ENCODE results near the gene NFS1. TPM values are rescaled to one million over a fixed set of nuclear protein-coding genes. Genes with fewer than 3 reads are reported as not detected.
"Not testable (repeated sequence)": the region's sequence is repeated elsewhere in the genome, so short reads cannot be mapped to it uniquely, and the experiment has no call there.

NFS1 gene
- total and polyA plus RNA-seq, 2 of the 4 experiments (the other 2 are of a cell fraction) = 16.5 to 35.6 TPM

DNA sequence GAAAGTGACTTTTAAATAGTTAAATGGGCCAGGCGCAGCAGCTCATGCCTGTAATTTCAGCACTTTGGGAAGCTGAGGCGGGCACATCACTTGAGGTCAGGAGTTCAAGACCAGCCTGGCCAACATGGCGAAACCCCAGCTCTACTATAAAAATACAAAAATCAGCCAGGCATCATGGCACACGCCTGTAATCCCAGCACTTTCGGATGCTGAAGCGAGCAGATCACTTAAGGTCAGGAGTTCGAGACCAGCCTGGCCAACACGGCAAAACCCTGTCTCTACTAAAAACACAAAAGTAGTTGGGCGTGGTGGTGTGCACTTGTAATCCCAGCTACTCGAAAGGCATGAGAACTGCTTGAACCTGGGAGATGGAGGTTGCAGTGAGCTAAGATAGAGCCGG, 6.7 kb upstream of the NFS1 start:
- H4K91ac ChIP-seq (ENCODE audit: insufficient read depth, low read depth, low read length); POLR2A ChIA-PET (ENCODE audit: unreplicated experiment); H3K23ac ChIP-seq (ENCODE audit: low read depth, low read length); H3K4me2 ChIP-seq (ENCODE audit: low read depth, low read length); H2BK5ac ChIP-seq (ENCODE audit: low read depth, low read length, poor library complexity, severe bottlenecking); H3K27me3 ChIP-seq (ENCODE audit: control insufficient read depth, insufficient read depth, low read length); H3K4me1 ChIP-seq (ENCODE audit: control insufficient read depth, insufficient read depth, low read length); H2AFZ ChIP-seq (replicated peaks; ENCODE audit: low read length, poor library complexity); H4K8ac ChIP-seq (ENCODE audit: low read depth in 2 of 2, low read length in 2 of 2); ATAC-seq (ENCODE audit: low read depth); H3K9me3 ChIP-seq (ENCODE audit: control insufficient read depth, insufficient read depth, low read length); H3K27ac ChIP-seq (ENCODE audit: insufficient read depth, low read length); H3K9ac ChIP-seq (ENCODE audit: low read depth, low read length); BruUV-seq (replicated peaks); H4K5ac ChIP-seq (ENCODE audit: low read depth, low read length); H2AK5ac ChIP-seq (ENCODE audit: low read depth, low read length); H3K4ac ChIP-seq (ENCODE audit: low read depth, low read length); H3K56ac ChIP-seq (ENCODE audit: extremely low read depth, insufficient read depth, low read length); dilution Hi-C loops (cut with HindIII; ENCODE audit: low sequenced_read_pairs, unreplicated experiment); H2BK20ac ChIP-seq (ENCODE audit: low read depth, low read length); CTCF ChIA-PET; H3K18ac ChIP-seq (ENCODE audit: low read depth, low read length); H3K4me3 ChIP-seq (ENCODE audit: insufficient read depth, low read depth, low read length); H2BK120ac ChIP-seq (ENCODE audit: low read depth, low read length); H2BK15ac ChIP-seq (ENCODE audit: low read depth, low read length); DNase-seq; H3K9me1 ChIP-seq (ENCODE audit: insufficient read depth, low read length); in situ Hi-C loops (cut with MboI; ENCODE audit: low sequenced_read_pairs); H2AK9ac ChIP-seq (replicated peaks; ENCODE audit: low read depth, low read length, poor library complexity); H3K14ac ChIP-seq (replicated peaks; ENCODE audit: low read depth, low read length): not testable (repeated sequence)
- H3K36me3 ChIP-seq (ENCODE audit: control insufficient read depth, insufficient read depth, low read length) = peaks cover 62% of the 10 kb centered on the region
- 92% methylated on average over 2 of the region's 11 CpGs; no CpG with 5 or more reads in 1 of the 2 experiments for WGBS, 2 experiments (ENCODE audit: extremely low coverage in 2 of 2, insufficient read length in 1 of 2)
- H3K79me1 ChIP-seq (ENCODE audit: low read depth in 1 of 2, low read length in 2 of 2) = peaks cover 2 to 46% of the 10 kb centered on the region in 2 experiments
- peaks cover 63% of the 10 kb centered on the region for H4K20me1 ChIP-seq (ENCODE audit: insufficient read depth, low read length)
- intact Hi-C loops (cut with micrococcal nuclease) = loop anchor here (10.0 kb wide), 1 partner anchor 179 kb away; no protein-coding TSS in a partner anchor
